Mesenchymal stem cell (in vitro differentiated cells and primary cell): ENCODE measurements around the gene JOSD2.
A peak's percentile ranks its signal among the peaks of the same experiment; 100 is the strongest.
"Not testable (repeated sequence)": the region's sequence is repeated elsewhere in the genome, so short reads cannot be mapped to it uniquely, and the experiment has no call there.

Source experiments
- DNase-seq: peaks from one replicate; pipeline ENCODE4 v3.0.0-alpha.2; 2013
- H2AFZ ChIP-seq: one replicate; pipeline ENCODE4 v1.6.1; 2013; ENCODE audit warnings: low read depth, mild to moderate bottlenecking, control low read depth, inconsistent platforms, low read length, moderate library complexity
- H2AK5ac ChIP-seq: 2 replicates; pipeline ENCODE4 v1.6.1; 2013; ENCODE audit warnings: low read length, moderate library complexity, mild to moderate bottlenecking, inconsistent platforms; ENCODE audit not compliant: severe bottlenecking
- H2BK120ac ChIP-seq: one replicate; pipeline ENCODE4 v1.6.1; 2013; ENCODE audit warnings: low read depth, mild to moderate bottlenecking, inconsistent platforms, low read length, moderate library complexity
- H2BK12ac ChIP-seq, 2 experiments: one replicate each; pipeline ENCODE4 v1.6.1; 2013; ENCODE audit warnings: inconsistent platforms in 2 of 2, low read length in 2 of 2, mild to moderate bottlenecking in 2 of 2, moderate library complexity in 2 of 2, control low read depth in 1 of 2
- H2BK15ac ChIP-seq: one replicate; pipeline ENCODE4 v1.6.1; 2013; ENCODE audit warnings: mild to moderate bottlenecking, low read depth, inconsistent platforms; ENCODE audit not compliant: poor library complexity, severe bottlenecking
- H2BK5ac ChIP-seq: 2 replicates; pipeline ENCODE4 v1.6.1; 2013; ENCODE audit warnings: low read depth, mild to moderate bottlenecking, low read length, control low read depth, inconsistent platforms; ENCODE audit not compliant: poor library complexity, severe bottlenecking
- H3K14ac ChIP-seq, 2 experiments: one replicate each; pipeline ENCODE4 v1.6.1; 2013; ENCODE audit warnings: inconsistent platforms in 2 of 2, low read length in 2 of 2, control low read depth in 1 of 2, mild to moderate bottlenecking in 1 of 2, moderate library complexity in 1 of 2
- H3K18ac ChIP-seq, 2 experiments: one replicate each; pipeline ENCODE4 v1.6.1; 2013; ENCODE audit warnings: inconsistent platforms in 2 of 2, low read length in 2 of 2, control low read depth in 1 of 2, low read depth in 1 of 2, mild to moderate bottlenecking in 1 of 2
- H3K23ac ChIP-seq, 2 experiments: one replicate each; pipeline ENCODE4 v1.6.1; 2013; ENCODE audit warnings: inconsistent platforms in 2 of 2, low read length in 2 of 2, mild to moderate bottlenecking in 2 of 2, moderate library complexity in 2 of 2, control low read depth in 1 of 2
- H3K27ac ChIP-seq: 2 replicates; pipeline ENCODE4 v1.5.1; 2013; ENCODE audit warnings: mild to moderate bottlenecking, moderate library complexity, low read length, control low read depth, inconsistent platforms; ENCODE audit not compliant: poor library complexity, severe bottlenecking
- H3K27me3 ChIP-seq, 2 experiments: 2 replicates each; pipeline versions ENCODE4 v1.6.1 to v1.7.0; 2013; ENCODE audit warnings: low read length in 2 of 2, mild to moderate bottlenecking in 2 of 2, moderate library complexity in 2 of 2, control low read depth in 1 of 2, inconsistent platforms in 1 of 2; ENCODE audit not compliant: control insufficient read depth in 1 of 2, insufficient read depth in 1 of 2
- H3K36me3 ChIP-seq, 2 experiments: 2 replicates each; pipeline versions ENCODE4 v1.6.1 to v1.7.0; 2013; ENCODE audit warnings: low read length in 2 of 2, control low read depth in 1 of 2, inconsistent platforms in 1 of 2, low read depth in 1 of 2, mild to moderate bottlenecking in 1 of 2; ENCODE audit not compliant: insufficient read depth in 2 of 2, control insufficient read depth in 1 of 2
- H3K4ac ChIP-seq, 2 experiments: one replicate each; pipeline ENCODE4 v1.6.1; 2013; ENCODE audit warnings: inconsistent platforms in 2 of 2, low read length in 2 of 2, mild to moderate bottlenecking in 2 of 2, moderate library complexity in 2 of 2, control low read depth in 1 of 2, low read depth in 1 of 2
- H3K4me1 ChIP-seq: 2 replicates; pipeline ENCODE4 v1.6.1; 2013; ENCODE audit warnings: low read depth, low read length, control low read depth; ENCODE audit not compliant: control insufficient read depth, insufficient read depth
- H3K4me2 ChIP-seq: 2 replicates; pipeline ENCODE4 v1.6.1; 2013; ENCODE audit warnings: low read length, mild to moderate bottlenecking, inconsistent platforms; ENCODE audit not compliant: poor library complexity, severe bottlenecking
- H3K4me3 ChIP-seq, 2 experiments: 2 replicates each; pipeline versions ENCODE4 v1.5.1 to v1.7.0; 2013; ENCODE audit warnings: low read length in 2 of 2, mild to moderate bottlenecking in 2 of 2, control low read depth in 1 of 2, low read depth in 1 of 2; ENCODE audit not compliant: insufficient read depth in 1 of 2
- H3K79me1 ChIP-seq: replicated peaks from 2 replicates; pipeline ENCODE4 v1.6.1; 2013; ENCODE audit warnings: mild to moderate bottlenecking, control low read depth, low read length, inconsistent platforms; ENCODE audit not compliant: poor library complexity, severe bottlenecking
- H3K9ac ChIP-seq: 2 replicates; pipeline ENCODE4 v1.7.0; 2013; ENCODE audit warnings: mild to moderate bottlenecking, low read length, moderate library complexity
- H3K9me3 ChIP-seq: 2 replicates; pipeline ENCODE4 v1.7.0; 2013; ENCODE audit warnings: mild to moderate bottlenecking, low read length; ENCODE audit not compliant: control insufficient read depth
- H4K8ac ChIP-seq: one replicate; pipeline ENCODE4 v1.6.1; 2013; ENCODE audit warnings: inconsistent platforms, mild to moderate bottlenecking, low read length, moderate library complexity
- H4K91ac ChIP-seq: one replicate; pipeline ENCODE4 v1.6.1; 2013; ENCODE audit warnings: mild to moderate bottlenecking, low read length, inconsistent platforms
- WGBS: methylation state at CpG from one replicate; pipeline ENCODE4 v1.1.7; 2013; ENCODE audit warnings: mixed read lengths; 5-methylcytosine and 5-hydroxymethylcytosine counted together

The JOSD2 gene

GRCh38 chr19:50475101-50475568 lies 35.9 kb downstream of the JOSD2 start:
- peaks cover 26% of the 10 kb centered on the region for H3K79me1 ChIP-seq

GRCh38 chr19:50473336-50473735 lies 37.7 kb downstream of the JOSD2 start:
- not testable (repeated sequence) for H3K23ac ChIP-seq, H2BK12ac ChIP-seq, H3K4me1 ChIP-seq, H3K27me3 ChIP-seq, H4K91ac ChIP-seq, H3K79me1 ChIP-seq, H3K4me3 ChIP-seq, H3K27ac ChIP-seq, H2AK5ac ChIP-seq, H3K18ac ChIP-seq, H3K4me2 ChIP-seq, H2BK5ac ChIP-seq, H3K4ac ChIP-seq, H4K8ac ChIP-seq, H2BK15ac ChIP-seq, H3K9ac ChIP-seq, H2BK120ac ChIP-seq, H3K36me3 ChIP-seq, H3K14ac ChIP-seq, H3K9me3 ChIP-seq, H2AFZ ChIP-seq
- peak; percentile 18 for DNase-seq
- WGBS = 76% methylated on average over 3 of the region's 3 CpGs

More at GRCh38 chr19:50475101-50475568, 35.9 kb downstream of the JOSD2 start:
- Histone ChIP-seq H2BK120ac (no peak overlapping the region), H3K27me3 (no peaks in the 10 kb centered on the region), H3K23ac (no peak overlapping the region), H4K91ac (no peak overlapping the region), H3K9me3 (no peaks in the 10 kb centered on the region), H3K4me2 (no peak overlapping the region), H2BK12ac (no peak overlapping the region), H2AK5ac (no peak overlapping the region), H4K8ac (no peak overlapping the region), H3K14ac (no peak overlapping the region), H2AFZ (no peak overlapping the region), H3K27ac (no peak overlapping the region), H2BK5ac (no peak overlapping the region), H3K4me3 (no peak overlapping the region), H3K18ac (no peak overlapping the region), H3K4ac (no peak overlapping the region), H3K9ac (no peak overlapping the region), H3K4me1 (peaks cover 11% of the 10 kb centered on the region), H2BK15ac (no peak overlapping the region), H3K36me3 (peaks cover 3 to 22% of the 10 kb centered on the region in 2 experiments)
- no peak for DNase-seq
- 90% methylated on average over 12 of the region's 12 CpGs for WGBS

GRCh38 chr19:50468818-50469217 lies 42.2 kb downstream of the JOSD2 start:
- Histone ChIP-seq H3K4me3 (no peak overlapping the region), H2AK5ac (no peak overlapping the region), H3K23ac (no peak overlapping the region), H4K91ac (no peak overlapping the region), H3K18ac (no peak overlapping the region), H3K4me1 (no peaks in the 10 kb centered on the region), H3K27me3 (peaks cover 0 to 35% of the 10 kb centered on the region in 2 experiments), H3K4me2 (no peak overlapping the region), H3K4ac (no peak overlapping the region), H2BK120ac (no peak overlapping the region), H2BK15ac (no peak overlapping the region), H4K8ac (no peak overlapping the region), H3K27ac (no peak overlapping the region), H3K36me3 (peaks cover 0 to 4% of the 10 kb centered on the region in 2 experiments), H3K79me1 (no peaks in the 10 kb centered on the region), H2BK12ac (no peak overlapping the region), H2BK5ac (no peak overlapping the region), H3K14ac (no peak overlapping the region), H3K9me3 (no peaks in the 10 kb centered on the region), H2AFZ (no peak overlapping the region), H3K9ac (no peak overlapping the region)
- 86% methylated on average over 6 of the region's 6 CpGs for WGBS
- DNase-seq = no peak

GRCh38 chr19:50467566-50467965 lies 43.4 kb downstream of the JOSD2 start:
- H3K4me3 ChIP-seq = no peak overlapping the region
- H3K4ac ChIP-seq = no peak overlapping the region
- no peaks in the 10 kb centered on the region for H3K4me1 ChIP-seq
- no peak overlapping the region for H2BK5ac ChIP-seq
- H2BK12ac ChIP-seq = no peak overlapping the region
- H3K9ac ChIP-seq = no peak overlapping the region
- no peak overlapping the region for H3K18ac ChIP-seq
- no peak overlapping the region for H4K8ac ChIP-seq
- no peak for DNase-seq
- peaks cover 0 to 4% of the 10 kb centered on the region in 2 experiments for H3K36me3 ChIP-seq
- H3K9me3 ChIP-seq = no peaks in the 10 kb centered on the region
- peaks cover 0 to 42% of the 10 kb centered on the region in 2 experiments for H3K27me3 ChIP-seq
- no peak overlapping the region for H3K4me2 ChIP-seq
- H2BK15ac ChIP-seq = no peak overlapping the region
- no peak overlapping the region for H3K23ac ChIP-seq
- no peak overlapping the region for H2AK5ac ChIP-seq
- H2BK120ac ChIP-seq = no peak overlapping the region
- H2AFZ ChIP-seq = no peak overlapping the region
- 88% methylated on average over 18 of the region's 18 CpGs for WGBS
- no peak overlapping the region for H4K91ac ChIP-seq
- no peak overlapping the region for H3K27ac ChIP-seq
- no peak overlapping the region for H3K14ac ChIP-seq
- H3K79me1 ChIP-seq = no peaks in the 10 kb centered on the region
